IMR-90 (cell line): ENCODE data around the gene SBF2.

Experiments
- CEBPB ChIP-seq: IDR thresholded peaks from 2 replicates; pipeline ENCODE4 v1.6.1; 2012; ENCODE audit warnings: low read depth, low read length, improper control_type of control experiment
- MAFK ChIP-seq: IDR thresholded peaks from 2 replicates; pipeline ENCODE4 v1.6.1; 2012; ENCODE audit warnings: low read depth, low read length, improper control_type of control experiment
- MAZ ChIP-seq: IDR thresholded peaks from 2 replicates; pipeline ENCODE4 v1.6.1; 2012; ENCODE audit warnings: low read depth, mild to moderate bottlenecking, low read length, improper control_type of control experiment, moderate library complexity, borderline replicate concordance
- MXI1 ChIP-seq: IDR thresholded peaks from 2 replicates; pipeline ENCODE4 v1.6.1; 2012; ENCODE audit warnings: low read depth, mild to moderate bottlenecking, low read length, moderate library complexity, borderline replicate concordance
- NFE2L2 ChIP-seq: fragments of 150-350 bp; IDR thresholded peaks from 2 replicates; pipeline ENCODE4 v1.6.1; 2016; ENCODE audit warnings: low read depth, mild to moderate bottlenecking, low read length
- POLR2A ChIP-seq: IDR thresholded peaks from 2 replicates; pipeline ENCODE4 v1.6.1; 2012; ENCODE audit warnings: mild to moderate bottlenecking, low read depth, low read length
- SMC3 ChIP-seq: fragments of 150-350 bp; IDR thresholded peaks from 2 replicates; pipeline ENCODE4 v1.6.1; 2016; ENCODE audit warnings: low read depth, mild to moderate bottlenecking, antibody characterized with exemption, low read length, moderate library complexity
- TF ChIP-seq, protein P1 (sequence below): conservative IDR thresholded peaks from 2 replicates; pipeline ENCODE4 v1.5.1; 2012; ENCODE audit warnings: mild to moderate bottlenecking, low read depth, low read length, improper control_type of control experiment
- TF ChIP-seq, protein P2 (sequence below): fragments of 150-350 bp; IDR thresholded peaks from 2 replicates; pipeline ENCODE4 v1.6.1; 2017; ENCODE audit warnings: mild to moderate bottlenecking, antibody characterized with exemption, low read length, low read depth
- TF ChIP-seq, protein P3 (sequence below): fragments of 150-350 bp; IDR thresholded peaks from 2 replicates; pipeline ENCODE4 v1.6.1; 2016; ENCODE audit warnings: low read depth, mild to moderate bottlenecking, low read length, moderate library complexity, borderline replicate concordance

DNA sequence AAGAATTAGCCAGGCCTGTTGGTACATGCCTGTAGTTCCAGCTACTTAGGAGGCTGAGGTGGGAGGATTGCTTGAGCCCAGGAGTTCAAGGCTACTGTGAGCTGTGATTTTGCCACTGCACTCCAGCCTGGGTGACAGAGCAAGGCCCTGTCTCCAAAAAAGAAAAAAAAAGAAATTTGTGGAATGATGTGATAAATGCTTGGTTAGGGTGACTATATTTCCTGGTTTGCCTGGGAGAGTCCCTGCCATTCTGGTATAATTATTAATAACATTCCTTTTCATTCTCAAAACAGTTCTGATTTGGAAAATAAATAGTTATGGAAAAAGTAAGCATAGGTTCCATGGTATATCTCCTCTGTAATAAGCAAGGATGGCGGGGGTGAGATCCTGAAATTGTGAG is 555.3 kb downstream of the SBF2 start:
- TF ChIP-seq, protein P1, sequence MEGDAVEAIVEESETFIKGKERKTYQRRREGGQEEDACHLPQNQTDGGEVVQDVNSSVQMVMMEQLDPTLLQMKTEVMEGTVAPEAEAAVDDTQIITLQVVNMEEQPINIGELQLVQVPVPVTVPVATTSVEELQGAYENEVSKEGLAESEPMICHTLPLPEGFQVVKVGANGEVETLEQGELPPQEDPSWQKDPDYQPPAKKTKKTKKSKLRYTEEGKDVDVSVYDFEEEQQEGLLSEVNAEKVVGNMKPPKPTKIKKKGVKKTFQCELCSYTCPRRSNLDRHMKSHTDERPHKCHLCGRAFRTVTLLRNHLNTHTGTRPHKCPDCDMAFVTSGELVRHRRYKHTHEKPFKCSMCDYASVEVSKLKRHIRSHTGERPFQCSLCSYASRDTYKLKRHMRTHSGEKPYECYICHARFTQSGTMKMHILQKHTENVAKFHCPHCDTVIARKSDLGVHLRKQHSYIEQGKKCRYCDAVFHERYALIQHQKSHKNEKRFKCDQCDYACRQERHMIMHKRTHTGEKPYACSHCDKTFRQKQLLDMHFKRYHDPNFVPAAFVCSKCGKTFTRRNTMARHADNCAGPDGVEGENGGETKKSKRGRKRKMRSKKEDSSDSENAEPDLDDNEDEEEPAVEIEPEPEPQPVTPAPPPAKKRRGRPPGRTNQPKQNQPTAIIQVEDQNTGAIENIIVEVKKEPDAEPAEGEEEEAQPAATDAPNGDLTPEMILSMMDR: no peak
- TF ChIP-seq, protein P2, sequence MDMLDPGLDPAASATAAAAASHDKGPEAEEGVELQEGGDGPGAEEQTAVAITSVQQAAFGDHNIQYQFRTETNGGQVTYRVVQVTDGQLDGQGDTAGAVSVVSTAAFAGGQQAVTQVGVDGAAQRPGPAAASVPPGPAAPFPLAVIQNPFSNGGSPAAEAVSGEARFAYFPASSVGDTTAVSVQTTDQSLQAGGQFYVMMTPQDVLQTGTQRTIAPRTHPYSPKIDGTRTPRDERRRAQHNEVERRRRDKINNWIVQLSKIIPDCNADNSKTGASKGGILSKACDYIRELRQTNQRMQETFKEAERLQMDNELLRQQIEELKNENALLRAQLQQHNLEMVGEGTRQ: no peak
- TF ChIP-seq MAZ: no peak
- no peak for TF ChIP-seq SMC3
- no peak for TF ChIP-seq POLR2A
- TF ChIP-seq, protein P3, sequence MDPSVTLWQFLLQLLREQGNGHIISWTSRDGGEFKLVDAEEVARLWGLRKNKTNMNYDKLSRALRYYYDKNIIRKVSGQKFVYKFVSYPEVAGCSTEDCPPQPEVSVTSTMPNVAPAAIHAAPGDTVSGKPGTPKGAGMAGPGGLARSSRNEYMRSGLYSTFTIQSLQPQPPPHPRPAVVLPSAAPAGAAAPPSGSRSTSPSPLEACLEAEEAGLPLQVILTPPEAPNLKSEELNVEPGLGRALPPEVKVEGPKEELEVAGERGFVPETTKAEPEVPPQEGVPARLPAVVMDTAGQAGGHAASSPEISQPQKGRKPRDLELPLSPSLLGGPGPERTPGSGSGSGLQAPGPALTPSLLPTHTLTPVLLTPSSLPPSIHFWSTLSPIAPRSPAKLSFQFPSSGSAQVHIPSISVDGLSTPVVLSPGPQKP: no peak
- no peak for TF ChIP-seq MXI1
- TF ChIP-seq MAFK: no peak
- no peak for TF ChIP-seq CEBPB
- no peak for TF ChIP-seq NFE2L2
